ENCODE results near the gene CIART. TPM values are rescaled to one million over a fixed set of nuclear protein-coding genes. Genes with fewer than 3 reads are reported as not detected.

The CIART gene
- total RNA-seq, 1 donor from 2014 or later = 4.7 TPM

DNA sequence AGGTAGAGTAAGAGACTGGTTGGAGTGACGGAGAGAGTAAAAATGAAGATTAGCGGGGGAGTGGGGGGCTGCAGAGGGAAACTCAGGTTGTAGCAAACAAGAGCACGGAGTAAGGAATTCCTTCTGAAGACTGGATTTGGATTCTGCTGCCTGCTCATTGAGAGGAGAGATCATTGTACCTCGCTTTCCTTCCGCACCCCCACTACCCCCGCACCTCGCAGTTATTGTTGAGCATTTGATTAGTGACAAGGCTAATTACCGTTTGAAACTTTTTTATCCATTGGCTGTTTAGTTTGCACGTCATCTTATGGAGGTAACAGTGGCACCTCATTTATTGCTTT lies 39.4 kb downstream of the CIART start:
- H3K27me3 Mint-ChIP-seq (ENCODE audit: unreplicated experiment) = peaks cover 2% of the 10 kb centered on the region
- H3K9me3 Mint-ChIP-seq (ENCODE audit: unreplicated experiment) = no peaks in the 10 kb centered on the region
- H3K4me3 Mint-ChIP-seq (ENCODE audit: unreplicated experiment) = peak overlapping the region; percentile 99
- TF ChIP-seq, protein P1, sequence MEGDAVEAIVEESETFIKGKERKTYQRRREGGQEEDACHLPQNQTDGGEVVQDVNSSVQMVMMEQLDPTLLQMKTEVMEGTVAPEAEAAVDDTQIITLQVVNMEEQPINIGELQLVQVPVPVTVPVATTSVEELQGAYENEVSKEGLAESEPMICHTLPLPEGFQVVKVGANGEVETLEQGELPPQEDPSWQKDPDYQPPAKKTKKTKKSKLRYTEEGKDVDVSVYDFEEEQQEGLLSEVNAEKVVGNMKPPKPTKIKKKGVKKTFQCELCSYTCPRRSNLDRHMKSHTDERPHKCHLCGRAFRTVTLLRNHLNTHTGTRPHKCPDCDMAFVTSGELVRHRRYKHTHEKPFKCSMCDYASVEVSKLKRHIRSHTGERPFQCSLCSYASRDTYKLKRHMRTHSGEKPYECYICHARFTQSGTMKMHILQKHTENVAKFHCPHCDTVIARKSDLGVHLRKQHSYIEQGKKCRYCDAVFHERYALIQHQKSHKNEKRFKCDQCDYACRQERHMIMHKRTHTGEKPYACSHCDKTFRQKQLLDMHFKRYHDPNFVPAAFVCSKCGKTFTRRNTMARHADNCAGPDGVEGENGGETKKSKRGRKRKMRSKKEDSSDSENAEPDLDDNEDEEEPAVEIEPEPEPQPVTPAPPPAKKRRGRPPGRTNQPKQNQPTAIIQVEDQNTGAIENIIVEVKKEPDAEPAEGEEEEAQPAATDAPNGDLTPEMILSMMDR (IDR thresholded peaks at IDR 0.05; ENCODE audit: partially characterized antibody, unreplicated experiment) = no peak
- no peak for DNase-seq
- H3K4me1 Mint-ChIP-seq (ENCODE audit: low read depth, unreplicated experiment) = peaks cover 1% of the 10 kb centered on the region
- no peaks in the 10 kb centered on the region for H3K36me3 Mint-ChIP-seq (ENCODE audit: unreplicated experiment)
- peak overlapping the region; percentile 90 for H3K27ac Mint-ChIP-seq (ENCODE audit: unreplicated experiment)

DNA sequence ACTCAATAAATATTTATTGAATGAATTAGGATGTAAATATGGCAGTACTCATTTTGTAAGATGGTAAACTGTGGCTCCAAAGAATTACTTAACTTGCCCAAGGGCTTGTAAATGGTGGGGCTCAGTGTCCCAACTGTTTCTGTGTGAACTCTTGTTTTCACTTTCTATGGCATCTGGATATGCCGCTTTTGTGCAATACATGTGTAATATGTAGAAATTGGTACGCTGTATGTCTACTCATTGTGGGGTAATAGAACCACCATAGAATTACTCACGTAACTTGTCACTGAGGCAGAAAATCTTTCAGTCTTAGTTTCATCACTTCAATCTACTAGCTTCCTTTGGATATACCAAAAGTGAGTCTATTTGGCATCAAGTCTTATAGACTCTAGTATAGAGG lies 40.0 kb downstream of the CIART start:
- H3K27me3 Mint-ChIP-seq (ENCODE audit: unreplicated experiment) = peaks cover 2% of the 10 kb centered on the region
- no peak overlapping the region for H3K27ac Mint-ChIP-seq (ENCODE audit: unreplicated experiment)
- H3K36me3 Mint-ChIP-seq (ENCODE audit: unreplicated experiment) = no peaks in the 10 kb centered on the region
- no peaks in the 10 kb centered on the region for H3K9me3 Mint-ChIP-seq (ENCODE audit: unreplicated experiment)
- H3K4me3 Mint-ChIP-seq (ENCODE audit: unreplicated experiment) = peak overlapping the region; percentile 99
- DNase-seq = no peak
- TF ChIP-seq, protein P1 (IDR thresholded peaks at IDR 0.05; ENCODE audit: partially characterized antibody, unreplicated experiment) = no peak
- peaks cover 1% of the 10 kb centered on the region for H3K4me1 Mint-ChIP-seq (ENCODE audit: low read depth, unreplicated experiment)

DNA sequence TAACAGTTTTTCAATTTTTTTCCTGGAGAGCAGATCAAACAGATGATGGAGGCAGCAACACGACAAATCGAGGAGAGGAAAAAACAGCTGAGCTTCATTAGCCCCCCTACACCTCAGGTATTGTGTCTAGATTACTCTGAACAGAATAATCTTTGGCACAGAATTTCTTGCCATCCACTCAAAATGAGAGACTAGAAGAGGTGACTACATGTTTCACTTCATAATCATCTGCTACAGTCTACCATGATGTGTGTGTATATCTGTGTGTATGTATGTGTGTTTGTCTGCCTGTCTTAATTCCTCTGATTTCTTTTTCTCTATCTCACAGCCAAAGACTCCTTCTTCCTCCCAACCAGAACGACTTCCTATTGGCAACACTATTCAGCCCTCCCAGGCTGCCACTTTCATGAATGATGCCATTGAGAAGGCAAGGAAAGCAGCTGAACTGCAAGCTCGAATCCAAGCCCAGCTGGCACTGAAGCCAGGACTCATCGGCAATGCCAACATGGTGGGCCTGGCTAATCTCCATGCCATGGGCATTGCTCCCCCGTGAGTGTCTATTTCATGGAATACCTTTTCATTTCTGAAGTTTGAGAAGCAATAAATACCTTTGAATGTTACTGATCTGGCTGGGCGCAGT lies 50.4 kb downstream of the CIART start:
- no peak for DNase-seq
- peak overlapping the region; percentile 30 for H3K27ac Mint-ChIP-seq (ENCODE audit: unreplicated experiment)
- peaks cover 2% of the 10 kb centered on the region for H3K9me3 Mint-ChIP-seq (ENCODE audit: unreplicated experiment)
- H3K4me1 Mint-ChIP-seq (ENCODE audit: low read depth, unreplicated experiment) = no peaks in the 10 kb centered on the region
- no peaks in the 10 kb centered on the region for H3K27me3 Mint-ChIP-seq (ENCODE audit: unreplicated experiment)
- H3K36me3 Mint-ChIP-seq (ENCODE audit: unreplicated experiment) = no peaks in the 10 kb centered on the region
- TF ChIP-seq, protein P1 (IDR thresholded peaks at IDR 0.05; ENCODE audit: partially characterized antibody, unreplicated experiment) = no peak
- H3K4me3 Mint-ChIP-seq (ENCODE audit: unreplicated experiment) = no peak overlapping the region

Other genes starting within 250 kb of the CIART start
- 60.0 TPM for gene VPS45, start 214.8 kb upstream of the CIART start, total RNA-seq (ENCODE audit: unreplicated experiment)
- gene PLEKHO1, start 132.6 kb upstream of the CIART start, total RNA-seq (ENCODE audit: unreplicated experiment) = 142 TPM
- gene ANP32E, start 46.4 kb upstream of the CIART start, total RNA-seq (ENCODE audit: unreplicated experiment) = 24.3 TPM
- gene CA14, start 24.8 kb upstream of the CIART start, total RNA-seq (ENCODE audit: unreplicated experiment) = 1.5 TPM
- 94.2 TPM for gene APH1A, start 13.5 kb upstream of the CIART start, total RNA-seq (ENCODE audit: unreplicated experiment)
- 1.3 TPM for gene C1orf54, start 9.8 kb upstream of the CIART start, total RNA-seq (ENCODE audit: unreplicated experiment)
- 115 TPM for gene MRPS21, start 11.3 kb downstream of the CIART start, total RNA-seq (ENCODE audit: unreplicated experiment)
- 57.6 TPM for gene PRPF3, start 39.0 kb downstream of the CIART start, total RNA-seq (ENCODE audit: unreplicated experiment)
- gene RPRD2, start 81.6 kb downstream of the CIART start, total RNA-seq (ENCODE audit: unreplicated experiment) = 26.9 TPM
- 38.7 TPM for gene TARS2, start 204.9 kb downstream of the CIART start, total RNA-seq (ENCODE audit: unreplicated experiment)
- 2.8 TPM for gene ECM1, start 225.6 kb downstream of the CIART start, total RNA-seq (ENCODE audit: unreplicated experiment)
- not detected for gene FALEC, start 233.2 kb downstream of the CIART start, total RNA-seq (ENCODE audit: unreplicated experiment)

Data from glutamatergic neuron (in vitro differentiated cells).